HG03558 (cell line): Measurements from ENCODE around the gene MYO1A.
"Not testable (repeated sequence)": the region's sequence is repeated elsewhere in the genome, so short reads cannot be mapped to it uniquely, and the experiment has no call there.

Source experiments
- ATAC-seq: cut with Tn5 transposase; IDR thresholded peaks from one replicate; pipeline ENCODE4 v1.9.1; 2021; ENCODE audit warnings: moderate number of reproducible peaks; ENCODE audit not compliant: unreplicated experiment; ENCODE audit errors: extremely low read depth

The MYO1A gene

DNA sequence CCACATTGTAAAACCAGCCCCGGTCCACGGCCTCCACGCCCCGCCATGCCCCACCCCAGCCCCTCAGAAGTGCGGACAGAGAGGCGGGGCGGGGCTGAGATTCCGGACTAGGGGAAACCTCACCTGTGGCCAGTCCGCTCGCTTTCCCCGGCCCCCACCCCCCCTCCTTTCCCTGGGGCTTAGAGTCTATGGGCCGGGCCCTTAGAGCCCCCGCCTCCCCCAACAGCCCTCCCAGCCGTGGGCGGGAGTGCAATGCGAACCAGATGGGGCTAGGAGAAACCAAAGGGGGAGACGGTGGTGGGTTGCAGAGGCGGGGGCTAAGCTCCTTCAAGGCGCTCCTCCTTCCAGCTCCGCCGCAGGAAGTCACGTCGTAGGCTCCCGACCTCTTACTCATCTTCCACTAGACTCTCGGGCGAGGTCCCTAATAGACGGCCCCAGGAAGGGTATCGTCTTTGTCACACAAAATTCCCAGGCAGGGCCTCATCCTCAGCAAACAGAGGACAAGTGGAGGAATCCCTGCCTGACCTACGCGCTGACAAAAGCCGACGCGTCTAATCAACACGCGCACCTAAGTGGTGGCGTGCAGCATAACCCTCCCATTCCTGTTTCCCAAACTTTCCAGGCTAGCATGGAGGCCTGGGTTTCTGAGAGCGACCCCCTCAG lies 37.9 kb upstream of the MYO1A start:
- ATAC-seq: peak; percentile 11

DNA sequence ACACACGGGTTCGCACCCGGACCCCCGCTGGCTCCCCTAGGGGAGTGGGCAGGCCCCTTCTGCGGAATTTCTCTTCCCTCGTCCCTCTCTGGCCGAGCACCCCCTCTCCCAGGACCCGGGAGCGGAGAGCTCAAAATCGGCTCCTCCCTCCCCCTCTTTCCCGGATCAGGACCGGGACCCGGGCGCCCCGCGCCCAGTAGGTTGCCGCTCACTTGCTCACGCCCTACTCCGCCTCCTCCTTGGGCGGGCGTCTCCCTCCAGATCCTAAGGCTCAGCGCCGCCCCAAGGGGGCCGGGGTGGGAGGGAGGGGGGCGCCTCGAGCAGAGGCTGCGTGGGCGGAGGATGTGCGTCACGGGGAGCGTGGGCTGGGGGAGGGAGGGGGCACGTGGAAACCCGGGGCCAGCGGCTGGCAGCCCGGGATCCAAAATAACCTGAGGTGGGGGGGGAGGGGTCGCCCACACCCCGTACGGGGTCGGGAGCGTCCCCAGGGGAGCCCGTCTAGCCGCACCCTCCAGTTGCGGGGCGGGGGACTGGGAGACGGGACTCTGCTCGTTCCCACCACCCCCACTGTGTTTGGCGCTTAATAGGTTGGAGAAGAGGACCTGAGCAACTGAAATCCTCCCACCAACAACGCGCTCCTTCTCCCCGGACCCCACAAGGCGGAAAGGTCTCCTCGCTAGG lies 37.2 kb upstream of the MYO1A start:
- ATAC-seq: peak; percentile 11

DNA sequence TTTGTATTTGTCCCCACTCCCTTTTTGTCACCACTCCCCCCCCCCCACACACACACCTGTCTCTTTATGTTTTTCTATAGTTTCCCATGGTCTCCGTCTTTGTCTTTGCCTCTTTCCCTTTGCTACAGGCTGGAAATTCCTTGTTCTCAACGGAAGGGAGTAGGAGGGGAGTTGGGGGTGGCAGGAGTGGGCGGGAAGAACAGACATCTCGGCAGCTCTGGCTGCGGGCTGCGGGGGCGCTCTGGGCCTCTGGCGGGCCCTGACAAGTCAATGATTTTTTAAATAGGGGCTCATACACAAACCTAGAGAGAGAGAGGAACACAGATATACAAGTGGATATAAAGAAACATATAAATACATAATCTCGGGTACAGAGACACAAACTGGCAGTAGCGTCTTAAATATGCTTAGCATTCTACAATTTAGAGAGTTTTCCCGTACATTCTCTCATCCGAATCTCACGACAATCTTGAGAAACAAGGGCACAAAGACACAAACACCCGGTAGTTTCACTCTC lies 36.6 kb upstream of the MYO1A start:
- ATAC-seq: no peak

DNA sequence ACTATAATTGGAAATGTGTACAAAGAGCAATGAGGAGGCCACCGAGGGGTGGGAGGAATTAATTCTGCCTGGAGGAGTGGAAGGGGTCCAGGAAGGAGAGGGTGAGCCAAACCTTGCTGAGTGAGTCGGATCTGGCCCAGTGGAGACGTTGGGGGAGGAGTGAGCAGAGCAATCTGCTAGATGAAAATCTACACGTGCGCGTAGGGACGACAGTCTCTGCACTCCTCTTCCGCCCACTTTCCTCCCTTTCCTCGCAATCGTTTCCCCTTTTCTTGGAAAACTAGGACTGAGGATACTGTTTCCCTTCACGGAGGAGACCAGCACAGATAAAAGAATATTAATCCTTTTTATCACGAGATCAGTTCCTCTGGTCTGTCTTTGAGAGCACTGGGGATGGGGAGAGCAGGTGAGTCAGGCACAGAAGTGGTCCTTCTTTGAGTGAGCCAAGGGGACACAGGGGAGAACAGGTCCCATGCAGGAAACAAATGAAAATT lies 36.1 kb upstream of the MYO1A start:
- no peak for ATAC-seq

DNA sequence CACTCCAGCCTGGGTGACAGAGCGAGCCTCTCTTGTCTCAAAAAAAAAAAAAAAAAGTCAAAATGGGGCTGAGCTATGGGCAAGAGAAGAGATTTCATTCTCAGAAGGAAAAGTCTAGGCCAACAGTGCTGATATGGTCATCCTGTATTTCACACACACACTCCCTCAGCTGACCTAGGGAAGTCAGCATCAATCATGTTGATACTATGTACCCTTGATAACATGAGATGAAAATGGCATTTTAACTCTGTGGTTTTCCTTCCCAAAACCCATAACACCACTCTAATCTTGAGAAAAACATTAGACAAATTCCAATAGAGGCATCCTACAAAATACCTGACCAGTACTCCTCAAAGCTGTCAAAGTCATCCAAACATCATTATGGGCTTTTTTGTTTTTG lies 30.9 kb upstream of the MYO1A start:
- no peak for ATAC-seq

DNA sequence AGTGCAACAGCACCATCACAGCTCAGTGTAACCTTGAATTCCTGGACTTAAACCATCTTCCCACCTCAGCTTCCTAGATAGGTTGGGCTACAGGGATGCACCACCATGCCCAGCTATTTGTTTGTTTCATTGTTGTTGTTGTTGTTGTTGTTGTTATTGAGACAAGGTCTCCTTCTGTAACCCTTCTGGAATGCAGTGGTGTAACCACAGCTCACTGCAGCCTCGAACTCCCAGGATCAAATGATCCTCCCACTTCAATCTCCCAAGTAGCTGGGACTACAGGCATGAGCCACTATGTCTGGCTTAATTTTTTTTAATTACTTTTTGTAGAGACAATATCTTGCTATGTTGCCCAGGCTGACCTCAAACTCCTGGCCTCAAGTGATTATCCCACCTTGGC lies 29.9 kb upstream of the MYO1A start:
- ATAC-seq: no peak

DNA sequence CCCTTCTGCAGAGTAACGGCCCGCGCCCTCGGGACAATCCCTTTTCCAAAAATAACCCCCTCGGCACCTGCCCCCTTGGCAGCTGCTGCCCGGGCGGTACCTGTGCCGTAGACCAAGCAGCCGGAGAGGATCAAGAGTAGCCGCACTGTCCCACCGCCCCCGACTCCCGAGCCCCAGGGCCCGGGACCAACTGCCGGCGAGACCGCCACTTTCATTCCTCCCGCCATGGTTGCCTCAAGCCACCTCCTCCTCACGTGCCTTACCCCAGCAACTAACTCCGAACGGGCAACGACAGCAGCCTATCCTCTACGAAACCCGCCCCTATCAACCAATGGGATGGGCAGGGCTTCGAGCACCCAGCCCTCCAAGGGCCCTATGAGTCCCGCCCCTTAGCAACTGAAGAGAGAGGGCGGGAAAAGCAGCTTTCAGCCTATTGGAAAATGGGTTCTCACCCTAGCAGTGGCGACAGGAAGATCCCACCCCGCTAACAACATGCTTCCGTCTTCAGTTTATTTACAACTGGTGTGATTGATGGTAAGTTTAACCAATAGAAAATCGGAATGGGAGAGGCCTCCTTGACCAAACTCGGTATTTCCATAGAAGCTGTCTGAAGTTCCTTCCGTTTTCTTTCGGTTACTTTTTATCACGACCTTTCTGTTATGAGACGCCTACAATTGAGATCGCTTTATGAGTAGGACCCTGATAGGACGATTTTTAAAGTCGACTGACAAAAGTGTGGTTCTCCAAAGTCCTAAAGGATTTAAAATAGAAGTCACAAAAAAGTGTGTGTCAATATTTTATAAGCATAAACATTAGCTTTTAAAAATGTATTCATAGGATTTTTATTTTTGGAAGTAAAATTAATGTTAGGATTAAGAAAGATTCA lies 28.8 kb upstream of the MYO1A start, which contains the start of gene NEMP1:
Gene NEMP1, minus strand, starts transcription at position 273 of the 886 bp plus-strand sequence. Its CDS starts 46 bp downstream, at position 227.
- peak; percentile 87 for ATAC-seq

DNA sequence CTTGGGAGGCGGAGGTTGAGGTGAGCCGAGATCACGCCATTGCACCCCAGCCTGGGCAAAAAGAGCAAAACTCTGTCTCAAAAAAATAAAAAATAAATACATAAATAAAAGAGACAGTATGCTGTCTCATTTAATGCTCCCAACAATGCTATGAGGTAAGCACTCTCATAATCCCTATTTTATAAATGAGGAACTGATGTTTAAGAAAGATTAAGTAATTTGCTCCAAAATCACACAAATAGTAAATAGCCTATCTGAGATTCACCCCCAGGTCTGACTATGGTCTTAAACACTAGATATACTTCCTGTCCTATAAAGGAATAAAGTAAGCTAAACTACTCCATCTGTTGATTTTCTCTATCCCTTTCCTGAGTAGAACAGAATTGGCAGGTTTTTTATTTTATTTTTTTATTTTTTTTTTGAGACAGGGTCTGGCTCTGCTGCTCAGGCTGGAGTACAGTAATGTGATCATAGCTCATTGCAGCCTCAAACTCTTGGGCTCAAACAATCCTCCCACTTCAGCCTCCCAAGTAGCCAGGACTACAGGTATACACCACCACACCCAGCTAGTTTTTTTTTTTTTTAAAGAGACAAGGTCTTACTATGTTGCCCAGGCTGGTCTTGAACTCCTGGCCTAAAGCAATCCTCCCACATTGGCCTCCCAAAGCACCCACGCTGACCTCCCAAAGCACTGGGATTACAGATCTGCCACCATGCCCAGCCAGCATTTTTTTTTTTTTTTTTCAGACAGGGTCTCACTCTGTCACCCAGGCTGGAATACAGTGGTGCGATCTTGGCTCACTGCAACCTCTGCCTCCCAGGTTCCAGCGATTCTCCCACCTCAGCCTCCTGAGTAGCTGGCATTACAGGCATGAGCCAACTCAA lies 23.9 kb upstream of the MYO1A start:
- ATAC-seq: not testable (repeated sequence)

DNA sequence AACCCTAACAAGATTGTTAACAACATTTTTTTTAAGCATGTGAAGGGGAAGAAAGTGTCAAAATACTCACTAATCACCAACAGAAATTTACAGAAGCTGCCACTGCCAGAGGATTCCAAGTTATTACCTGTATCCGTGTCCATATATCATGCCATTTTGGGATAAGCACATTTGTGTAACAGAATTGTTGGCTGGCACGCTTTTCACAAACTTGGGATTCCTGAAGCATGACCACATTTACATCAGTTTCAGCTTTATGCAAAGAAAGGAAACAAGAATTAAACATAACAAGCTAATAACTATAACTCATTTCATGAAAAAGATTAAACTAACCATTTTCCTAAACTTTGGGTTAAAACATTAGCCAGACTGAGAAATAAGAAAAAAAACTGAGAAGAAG lies 22.7 kb upstream of the MYO1A start:
- no peak for ATAC-seq

DNA sequence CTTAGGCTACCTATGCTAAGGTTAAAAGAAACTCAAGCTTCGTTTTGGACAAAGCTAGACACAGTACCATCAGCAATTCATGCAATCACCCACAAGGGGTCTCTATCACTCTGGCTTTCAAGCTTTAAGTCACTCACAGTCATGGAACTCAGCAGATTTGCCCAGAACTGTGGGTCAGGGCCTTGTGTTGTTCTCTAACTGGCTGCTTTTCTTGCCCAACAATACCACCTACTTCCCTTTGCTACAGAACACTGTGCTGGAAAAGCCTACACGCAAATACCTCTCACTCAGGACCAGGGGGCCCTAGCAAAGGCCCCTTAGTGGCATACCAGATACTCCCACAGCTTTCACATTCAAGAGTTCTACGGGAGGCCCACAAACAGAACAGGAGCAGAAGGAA lies 19.6 kb upstream of the MYO1A start:
- peak; percentile 63 for ATAC-seq

DNA sequence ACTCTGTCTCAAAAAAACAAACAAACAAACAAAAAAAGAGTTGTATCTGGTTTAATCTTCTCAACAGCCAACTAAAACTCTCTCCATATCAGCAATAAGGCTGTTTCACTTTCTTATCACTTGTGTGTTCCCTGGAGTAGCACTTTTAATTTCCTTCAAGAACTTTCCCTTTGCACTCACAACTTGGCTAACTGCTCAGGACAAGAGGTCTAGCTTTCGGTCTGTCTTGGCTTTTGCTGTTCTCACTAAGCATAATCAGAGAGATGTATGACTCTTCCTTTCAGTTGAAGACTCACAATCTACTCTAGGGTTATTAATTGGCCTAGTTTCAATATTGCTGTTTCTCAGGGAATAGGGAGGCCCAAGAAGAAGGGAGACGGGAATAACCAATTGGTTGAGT lies 16.3 kb upstream of the MYO1A start:
- no peak for ATAC-seq

DNA sequence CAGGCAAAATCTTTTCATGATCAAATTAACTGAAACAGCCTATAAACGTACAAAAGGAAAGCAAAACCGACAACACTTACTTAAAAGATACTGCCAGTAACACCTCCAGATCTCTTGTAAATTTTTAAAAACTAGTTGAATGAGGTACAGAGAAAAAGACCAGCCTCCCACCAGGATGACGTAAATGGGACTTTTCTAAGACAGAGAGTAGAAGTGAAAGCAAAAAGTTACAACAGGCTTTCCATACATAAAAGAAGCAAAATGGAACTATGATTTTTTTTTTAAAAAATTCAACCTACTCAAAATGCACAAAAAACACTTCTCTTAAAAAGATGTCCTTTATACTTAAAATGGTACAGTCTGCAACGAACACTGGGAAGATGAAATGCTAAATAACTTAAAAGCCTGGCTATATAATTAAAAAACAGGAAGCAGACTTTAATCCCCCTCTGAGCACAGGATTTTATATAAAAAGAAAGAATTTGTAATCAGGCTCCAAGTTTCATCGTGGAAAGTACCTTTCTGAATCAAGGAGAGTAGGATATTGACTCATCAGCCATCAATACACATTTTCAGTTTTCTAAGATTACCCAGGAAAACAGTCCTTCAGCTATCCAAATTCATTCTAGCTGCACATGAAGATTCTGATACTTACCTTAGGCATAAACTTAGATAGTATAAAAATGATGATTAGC lies 14.2 kb upstream of the MYO1A start:
- ATAC-seq: peak; percentile 72

DNA sequence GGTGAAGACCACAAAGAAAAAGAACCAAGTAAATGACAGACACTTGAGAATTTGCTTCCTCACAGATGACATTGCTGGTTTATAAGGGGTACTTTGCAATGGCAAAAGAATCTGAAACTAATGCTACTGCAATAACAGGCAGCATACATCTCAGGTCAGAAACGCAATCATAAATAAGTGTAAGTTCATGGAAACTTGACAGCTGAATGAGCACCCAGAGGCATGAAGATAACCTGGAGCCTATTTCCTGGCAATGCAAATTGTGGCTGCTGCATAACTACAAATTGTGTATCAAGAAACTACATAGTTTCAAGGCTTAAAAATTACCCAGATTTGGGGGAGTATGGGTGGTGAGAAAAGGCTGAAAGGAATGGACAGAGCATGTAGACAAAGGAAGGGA lies 8.5 kb upstream of the MYO1A start:
- ATAC-seq: peak; percentile 47

DNA sequence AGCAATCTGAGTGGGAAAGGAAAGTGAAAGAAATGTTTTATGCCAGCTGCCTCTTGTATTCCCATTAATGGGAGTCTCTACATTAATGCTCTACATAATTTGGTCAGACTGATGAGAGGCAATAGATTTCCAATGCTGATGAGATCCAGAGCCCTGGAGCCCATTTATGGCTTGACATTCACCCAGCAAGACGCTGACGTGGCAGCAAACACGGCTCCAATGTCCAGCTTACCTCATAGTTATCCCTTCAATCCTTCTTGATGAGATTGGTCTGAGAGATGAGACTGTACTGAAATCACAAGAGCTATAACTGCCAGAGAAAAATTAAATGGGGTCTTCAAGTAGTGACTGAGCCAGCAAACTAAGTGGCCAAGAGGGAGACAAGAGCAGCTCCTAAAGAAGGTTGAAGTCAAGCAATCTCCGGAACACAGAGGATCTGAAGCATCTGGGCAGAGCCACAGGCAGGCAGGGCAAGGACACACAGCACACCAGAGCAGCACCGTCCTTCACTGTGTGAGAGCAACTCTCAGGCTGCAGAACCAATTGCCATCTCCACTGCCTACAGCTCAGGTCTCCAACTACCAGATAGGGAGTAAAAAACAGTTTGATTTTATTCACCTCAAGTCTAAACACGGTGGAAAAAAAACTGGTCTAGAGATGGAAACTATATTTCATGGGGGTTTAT lies 7.3 kb upstream of the MYO1A start:
- no peak for ATAC-seq

DNA sequence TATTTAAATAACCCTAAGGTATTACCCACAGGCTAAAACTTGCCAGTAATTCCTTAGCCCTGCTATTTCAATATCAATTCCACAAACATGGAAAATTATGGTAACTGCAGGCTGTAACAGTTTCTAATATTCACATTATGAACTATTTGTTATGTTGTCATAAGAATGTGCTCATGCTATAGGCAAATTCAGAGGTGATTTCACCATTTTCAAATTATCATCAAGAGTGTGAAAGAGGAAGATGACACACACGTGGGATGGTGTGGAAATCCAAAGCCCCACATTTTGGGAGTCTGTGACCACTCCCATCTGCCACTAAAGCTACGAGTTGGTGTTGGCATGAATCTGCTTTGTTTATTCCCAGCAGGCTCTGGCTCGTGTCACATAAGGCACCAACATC lies 5.9 kb upstream of the MYO1A start:
- ATAC-seq: no peak

DNA sequence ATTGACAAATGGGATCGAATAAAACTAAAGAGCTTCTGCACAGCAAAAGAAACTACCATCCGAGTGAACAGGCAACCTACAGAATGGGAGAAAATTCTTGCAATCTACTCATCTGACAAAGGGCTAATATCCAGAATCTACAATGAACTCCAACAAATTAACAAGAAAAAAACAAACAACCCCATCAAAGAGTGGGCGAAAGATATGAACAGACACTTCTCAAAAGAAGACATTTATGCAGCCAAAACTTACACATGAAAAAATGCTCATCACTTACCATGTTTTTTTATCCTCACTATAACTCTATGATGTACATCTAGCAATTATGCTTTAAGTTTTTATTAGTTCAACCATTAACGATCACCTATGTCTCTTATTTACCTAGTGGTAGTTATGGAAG lies 4.0 kb upstream of the MYO1A start:
- not testable (repeated sequence) for ATAC-seq

DNA sequence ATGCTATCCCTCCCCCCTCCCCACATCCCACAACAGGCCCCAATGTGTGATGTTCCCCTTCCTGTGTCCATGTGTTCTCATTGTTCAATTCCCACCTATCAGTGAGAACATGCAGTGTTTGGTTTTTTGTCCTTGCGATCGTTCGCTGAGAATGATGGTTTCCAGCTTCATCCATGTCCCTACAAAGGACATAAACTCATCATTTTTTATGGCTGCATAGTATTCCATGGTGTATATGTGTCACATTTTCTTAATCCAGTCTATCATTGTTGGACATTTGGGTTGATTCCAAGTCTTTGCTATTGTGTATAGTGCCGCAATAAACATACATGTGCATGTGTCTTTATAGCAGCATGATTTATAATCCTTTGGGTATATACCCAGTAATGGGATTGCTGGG lies 3.2 kb upstream of the MYO1A start:
- not testable (repeated sequence) for ATAC-seq

DNA sequence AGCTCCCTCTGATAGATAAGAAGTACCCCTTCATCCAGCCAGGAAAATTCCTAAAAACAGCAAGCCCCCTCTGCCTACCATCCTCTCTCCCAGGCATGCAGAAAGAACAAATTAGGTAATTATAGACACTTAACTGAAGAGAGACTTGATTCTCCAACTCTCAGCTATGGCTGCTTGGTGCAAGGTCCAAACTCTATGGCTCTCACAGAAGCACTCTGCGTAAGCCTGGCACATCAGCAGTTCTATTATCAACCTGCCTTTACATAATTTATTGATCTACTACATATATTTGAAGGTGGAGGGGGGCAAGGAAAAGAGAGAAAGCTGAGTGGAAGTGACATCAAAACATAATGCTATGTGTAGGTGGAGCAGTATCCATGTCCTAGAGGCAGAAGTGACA lies 1.1 kb upstream of the MYO1A start:
- no peak for ATAC-seq

DNA sequence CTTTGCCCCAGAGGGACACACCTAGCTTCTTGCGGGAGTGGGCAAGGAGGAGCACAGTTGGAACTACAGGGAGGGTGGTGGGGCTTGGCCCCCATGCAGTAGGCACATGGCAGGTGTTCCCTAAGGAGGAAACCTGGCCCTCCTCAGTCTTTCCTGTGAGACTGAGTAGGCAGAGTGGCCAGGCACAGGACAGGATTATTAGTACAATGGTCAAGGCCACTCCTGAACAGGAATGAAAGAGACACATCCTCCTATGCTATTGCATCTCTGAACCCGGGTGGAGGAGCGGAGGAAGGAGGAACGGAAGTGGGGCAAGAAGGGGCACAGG lies 846 bp downstream of the MYO1A start:
- no peak for ATAC-seq
